ENCODE measurements around the gene IL36A. TPM values are rescaled to one million over a fixed set of nuclear protein-coding genes. Genes with fewer than 3 reads are reported as not detected.

The IL36A gene
- total RNA-seq: 0.09 TPM in 1 of 2 replicates, not detected in the other

GRCh38 chr2:113005030-113005509 is at the start of gene IL36A:
TSS of gene IL36A (plus strand) at chr2:113005459. CDS start at chr2:113005872, 413 bp downstream.

GRCh38 chr2:112977559-112978056 is 27.7 kb upstream of the IL36A start, which contains the start of gene IL36G:
TSS of gene IL36G (plus strand) at chr2:112978006. CDS start at chr2:112978639, 633 bp downstream.

GRCh38 chr2:113052396-113052917 is 47.2 kb downstream of the IL36A start, which contains the start of gene IL36B:
TSS of gene IL36B (minus strand) at chr2:113052867.

Other genes starting within 250 kb of the IL36A start
- gene CKAP2L, start 240.8 kb upstream of the IL36A start, total RNA-seq: 3.0 and 6.8 TPM in 2 replicates
- gene IL1A, start 221.0 kb upstream of the IL36A start, total RNA-seq: 0.75 and 1.8 TPM in 2 replicates
- 8.2 TPM in 1 of 2 replicates, not detected in the other for gene IL1B, start 168.7 kb upstream of the IL36A start, total RNA-seq
- not detected in 2 replicates for gene IL37, start 94.3 kb upstream of the IL36A start, total RNA-seq
- gene IL36G, start 27.5 kb upstream of the IL36A start, total RNA-seq: not detected in 2 replicates
- not detected in 2 replicates for gene IL36B, start 47.4 kb downstream of the IL36A start, total RNA-seq
- not detected in 2 replicates for gene IL36RN, start 53.7 kb downstream of the IL36A start, total RNA-seq
- gene IL1F10, start 62.5 kb downstream of the IL36A start, total RNA-seq: not detected in 2 replicates
- not detected in 2 replicates for gene IL1RN, start 122.1 kb downstream of the IL36A start, total RNA-seq
- 0.18 and 0.66 TPM in 2 replicates for gene PSD4, start 168.5 kb downstream of the IL36A start, total RNA-seq

Measured in endothelial cell of coronary artery (primary cell).